Smooth muscle cell of trachea (primary cell): ENCODE results near the gene KCNJ8. TPM values are rescaled to one million over a fixed set of nuclear protein-coding genes. Genes with fewer than 3 reads are reported as not detected.

Experiments
- total RNA-seq: library from RNA; depleted of rRNA; stranded (reverse); fragments of >200 nt; gene quantifications from 2 replicates; pipeline ENCODE4 v1.2.1, GENCODE V29; 2014

KCNJ8 gene
- total RNA-seq, result 7.3 and 10.6 TPM in 2 replicates

GRCh38 chr12:21774358-21775132, at the start of gene KCNJ8:
TSS of gene KCNJ8 (minus strand) at chr12:21774706. CDS start at chr12:21773616, 1,090 bp downstream.

Other genes starting within 250 kb of the KCNJ8 start
- gene SPX, start 248.4 kb downstream of the KCNJ8 start, total RNA-seq, result 0.50 TPM in 1 of 2 replicates, not detected in the other
- not detected in 2 replicates for gene GYS2, start 169.9 kb downstream of the KCNJ8 start, total RNA-seq
- gene LDHB, start 116.9 kb downstream of the KCNJ8 start, total RNA-seq, result 530 and 968 TPM in 2 replicates
- gene ABCC9, start 166.7 kb upstream of the KCNJ8 start, total RNA-seq, result 8.7 and 12.6 TPM in 2 replicates